22Rv1 (cell line): ENCODE data around the gene HTR2A.

ENCODE experiments used
- ZFX ChIP-seq: fragments of 450-650 bp; IDR thresholded peaks from 2 replicates; pipeline ENCODE4 v1.6.1; 2017; ENCODE audit warnings: antibody characterized with exemption, borderline replicate concordance
- TF ChIP-seq, protein P1 (sequence below): fragments of 450-650 bp; IDR thresholded peaks from 2 replicates; pipeline ENCODE4 v1.5.1; 2017; ENCODE audit warnings: mild to moderate bottlenecking

DNA sequence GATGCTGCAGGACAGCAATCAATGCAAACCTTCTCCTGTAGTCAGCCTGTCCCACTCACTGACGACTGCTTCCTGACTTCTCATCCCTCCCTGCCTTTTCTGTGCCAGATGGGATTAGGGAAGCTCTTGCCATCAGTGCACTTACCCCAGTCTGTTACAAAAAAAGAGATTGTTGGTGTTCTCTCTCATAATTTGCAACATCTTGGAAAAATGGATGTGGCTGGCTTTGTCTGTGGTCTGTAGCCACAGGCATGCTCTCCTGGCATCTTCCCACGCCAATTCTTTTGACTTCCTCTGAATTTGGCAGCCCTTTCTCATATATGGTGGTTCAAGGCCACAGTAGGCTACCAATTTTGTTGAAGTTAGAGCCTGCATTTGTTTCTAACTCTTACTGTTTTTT lies 11.6 kb upstream of the HTR2A start:
- TF ChIP-seq, protein P1, sequence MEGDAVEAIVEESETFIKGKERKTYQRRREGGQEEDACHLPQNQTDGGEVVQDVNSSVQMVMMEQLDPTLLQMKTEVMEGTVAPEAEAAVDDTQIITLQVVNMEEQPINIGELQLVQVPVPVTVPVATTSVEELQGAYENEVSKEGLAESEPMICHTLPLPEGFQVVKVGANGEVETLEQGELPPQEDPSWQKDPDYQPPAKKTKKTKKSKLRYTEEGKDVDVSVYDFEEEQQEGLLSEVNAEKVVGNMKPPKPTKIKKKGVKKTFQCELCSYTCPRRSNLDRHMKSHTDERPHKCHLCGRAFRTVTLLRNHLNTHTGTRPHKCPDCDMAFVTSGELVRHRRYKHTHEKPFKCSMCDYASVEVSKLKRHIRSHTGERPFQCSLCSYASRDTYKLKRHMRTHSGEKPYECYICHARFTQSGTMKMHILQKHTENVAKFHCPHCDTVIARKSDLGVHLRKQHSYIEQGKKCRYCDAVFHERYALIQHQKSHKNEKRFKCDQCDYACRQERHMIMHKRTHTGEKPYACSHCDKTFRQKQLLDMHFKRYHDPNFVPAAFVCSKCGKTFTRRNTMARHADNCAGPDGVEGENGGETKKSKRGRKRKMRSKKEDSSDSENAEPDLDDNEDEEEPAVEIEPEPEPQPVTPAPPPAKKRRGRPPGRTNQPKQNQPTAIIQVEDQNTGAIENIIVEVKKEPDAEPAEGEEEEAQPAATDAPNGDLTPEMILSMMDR = no peak
- TF ChIP-seq ZFX = no peak
